Heart left ventricle (tissue), 13 donors: ENCODE data around the gene KCNMA1.

Source experiments
- CTCF ChIP-seq, 12 donors: fragments of 200-600 bp; sonication (generic) in 4 of 12; IDR thresholded peaks; one replicate each; pipeline versions ENCODE4 v1.5.0 to v1.8.0; 2018 to 2022; ENCODE audit warnings: antibody characterized with exemption in 12 of 12, mild to moderate bottlenecking in 5 of 12
- POLR2A ChIP-seq, 2 donors: fragments of 450-650 bp; IDR thresholded peaks; one replicate each; pipeline ENCODE4 v1.6.1; 2017; ENCODE audit warnings: antibody characterized with exemption in 2 of 2, mild to moderate bottlenecking in 2 of 2, moderate library complexity in 2 of 2
- donor health status: ischemic (EF 13 %, LVEDD 7.1; RV severe dilation, severe dysfunction).
- donor health status: DM: no; HTN: yes; CAD: no.
- donor health status: DM: no; HTN: no; CAD: no.
- donor health status: ischemic (EF 25% LVEDD 6.9; RV normal size, moderate dysfunction).
- donor health status: ischemic (EF 25% LVEDD 5.7; RV mildly dilated, moderate dysfunction).
- donor health status: ischemic (EF 35%, LVEDD 5.7; RV mildly dilated, moderate dysfunction).
- donor health status: nonischemic (EF 11% LVEDD 7.7; RV severe dilation, severe dysfunction).
- donor health status: DM: yes; HTN: yes; CAD: no.
- donor health status: PGD.
- donor health status: ischemic (EF 29% LVEDD 5.4; RV normal size, mild dysfunction).
- donor health status: nonischemic (EF 23%, LVEDD 6.1; RV moderate dilation, normal function).

DNA sequence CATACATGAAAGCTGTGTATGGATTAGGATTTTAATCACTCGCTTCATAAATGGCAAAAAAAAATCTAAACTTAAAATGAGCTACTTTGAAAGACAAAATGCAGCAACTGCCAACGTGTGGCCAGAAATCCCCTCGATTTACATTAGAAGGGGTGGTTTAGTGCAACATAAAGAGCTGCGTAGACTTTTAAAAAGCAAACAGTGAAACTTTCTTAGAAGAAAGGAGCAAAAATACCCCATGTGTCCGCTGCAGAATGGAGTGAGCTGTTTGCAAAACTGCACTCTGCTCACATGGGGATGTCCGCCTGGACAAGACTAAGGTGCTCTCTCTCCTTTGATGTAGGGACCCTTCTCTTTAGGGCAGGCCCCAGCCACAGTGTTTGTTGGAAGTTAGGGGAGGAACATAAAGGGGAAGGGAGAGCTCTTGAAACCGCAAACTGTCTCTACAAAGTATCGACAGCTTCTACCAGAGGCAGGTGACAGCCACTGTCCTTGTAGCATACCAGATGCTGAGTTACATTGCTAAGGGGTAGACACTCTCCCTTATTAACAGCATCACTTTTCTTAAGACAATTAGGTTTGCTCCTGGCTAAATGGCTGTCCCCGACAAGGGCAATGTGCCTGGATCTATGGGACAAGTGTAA lies 528.1 kb downstream of the KCNMA1 start:
- TF ChIP-seq CTCF (IDR thresholded peaks at IDR 0.05) (no peak), POLR2A (IDR thresholded peaks at IDR 0.05) (no peak)
